H54 (cell line): ENCODE data around the gene ZNF783.

Experiments used
- DNase-seq: peaks from one replicate; pipeline ENCODE4 v3.0.0; 2011; ENCODE audit warnings: low spot score, mixed read lengths; ENCODE audit not compliant: insufficient read length
- FAIRE-seq: peaks from 3 replicates; lab custom pipeline; 2011; peaks lifted over from hg19 to GRCh38; lab: Jason Lieb, UNC
- POLR2A ChIP-seq: IDR thresholded peaks from 2 replicates; pipeline ENCODE4 v1.6.1; 2011; ENCODE audit warnings: low read depth, mild to moderate bottlenecking, low read length

ZNF783 gene

DNA sequence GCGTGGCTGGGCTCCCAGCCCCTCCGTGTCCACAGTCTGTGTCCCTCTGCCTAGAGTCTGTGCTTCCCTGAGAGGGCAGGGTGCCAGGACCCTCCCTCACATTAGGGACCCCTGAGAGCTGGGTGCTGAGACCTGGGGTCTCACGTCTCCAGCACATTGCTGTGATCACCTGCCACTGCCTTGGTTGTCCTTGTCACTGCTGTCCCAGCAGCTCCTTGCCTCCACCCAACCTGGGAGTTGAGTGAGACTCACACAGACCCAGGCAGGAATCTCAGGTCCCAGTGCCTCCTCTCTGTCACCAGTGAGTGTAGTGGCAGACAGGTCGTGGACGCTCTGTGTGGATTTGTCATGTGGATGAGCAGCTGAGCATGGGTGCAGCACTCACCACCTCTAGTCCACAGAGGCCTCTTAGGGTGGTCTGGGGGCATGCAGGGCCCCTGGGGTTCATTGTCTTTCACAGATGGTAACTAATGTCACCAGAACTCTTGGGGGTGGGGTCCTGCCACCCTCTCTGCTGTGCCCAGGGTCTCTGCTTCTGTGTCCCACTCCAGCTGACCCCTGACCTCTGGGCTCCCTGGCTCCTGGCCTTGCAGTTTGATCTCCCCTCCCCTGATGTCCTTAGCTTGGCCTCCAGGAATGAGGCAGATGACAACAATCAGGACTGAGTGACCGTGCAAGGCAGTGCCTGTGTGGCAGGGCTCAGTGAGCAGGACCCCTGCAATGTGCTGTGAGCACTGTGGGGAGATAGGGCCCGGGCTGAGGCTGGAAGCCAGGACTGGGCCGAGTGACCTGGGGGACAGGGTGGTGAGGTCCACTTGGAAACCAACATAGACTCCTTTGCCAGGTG is 18.9 kb downstream of the ZNF783 start:
- no peak for TF ChIP-seq POLR2A
- DNase-seq (no peak), FAIRE-seq (no peak)

DNA sequence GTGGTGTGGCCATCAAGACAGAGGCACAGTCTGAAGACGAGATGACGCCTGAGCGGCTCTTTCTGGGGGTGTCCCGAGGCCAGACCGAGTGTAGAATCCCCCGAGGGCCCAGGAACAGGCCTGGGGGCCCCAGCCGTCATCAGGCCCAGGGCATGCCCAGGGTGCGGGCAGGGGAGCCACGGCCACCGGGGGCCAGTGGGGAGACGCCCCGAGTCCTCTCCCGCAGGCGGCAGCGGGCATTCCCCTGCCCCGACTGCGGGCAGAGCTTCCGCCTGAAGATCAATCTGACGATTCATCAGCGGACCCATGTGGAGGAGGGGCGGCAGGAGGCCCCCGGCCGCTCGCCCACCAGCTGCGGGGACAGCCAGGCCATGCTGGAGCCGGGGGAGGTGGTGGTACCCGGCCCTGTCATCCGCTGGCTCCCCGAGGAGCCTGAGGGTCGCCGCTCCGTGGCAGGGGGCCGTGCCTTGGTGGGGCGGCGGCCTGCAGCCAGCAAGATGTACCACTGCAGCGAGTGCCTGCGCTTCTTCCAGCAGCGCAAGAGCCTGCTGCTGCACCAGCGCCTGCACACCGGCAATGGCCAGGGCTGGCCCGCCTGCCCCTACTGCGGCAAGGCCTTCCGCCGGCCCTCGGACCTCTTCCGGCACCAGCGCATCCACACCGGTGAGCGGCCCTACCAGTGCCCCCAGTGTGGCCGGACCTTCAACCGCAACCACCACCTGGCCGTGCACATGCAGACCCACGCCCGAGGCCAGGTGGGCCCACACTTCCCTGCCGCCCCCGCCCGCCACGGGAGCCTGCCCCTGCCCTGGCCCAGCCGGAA is 19.7 kb downstream of the ZNF783 start:
- TF ChIP-seq POLR2A = no peak
- DNase-seq (no peak), FAIRE-seq (no peak)

DNA sequence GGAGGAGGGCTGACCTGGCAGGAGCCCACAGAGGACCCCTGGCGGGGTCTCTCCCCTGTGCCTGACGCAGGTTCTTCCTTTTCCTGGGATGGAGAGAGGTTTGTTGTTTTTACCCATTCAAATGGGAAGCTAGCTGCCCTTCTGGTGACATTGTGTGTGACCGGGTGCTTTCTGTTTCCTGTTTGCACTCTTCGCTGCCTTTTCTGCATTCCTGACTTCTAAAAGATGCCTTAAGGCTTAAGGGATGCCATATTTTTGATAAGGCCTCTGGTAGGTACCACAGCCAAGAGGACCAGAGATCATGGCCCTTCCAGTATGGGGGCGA is 20.3 kb downstream of the ZNF783 start:
- FAIRE-seq (no peak), DNase-seq (no peak)
- no peak for TF ChIP-seq POLR2A

DNA sequence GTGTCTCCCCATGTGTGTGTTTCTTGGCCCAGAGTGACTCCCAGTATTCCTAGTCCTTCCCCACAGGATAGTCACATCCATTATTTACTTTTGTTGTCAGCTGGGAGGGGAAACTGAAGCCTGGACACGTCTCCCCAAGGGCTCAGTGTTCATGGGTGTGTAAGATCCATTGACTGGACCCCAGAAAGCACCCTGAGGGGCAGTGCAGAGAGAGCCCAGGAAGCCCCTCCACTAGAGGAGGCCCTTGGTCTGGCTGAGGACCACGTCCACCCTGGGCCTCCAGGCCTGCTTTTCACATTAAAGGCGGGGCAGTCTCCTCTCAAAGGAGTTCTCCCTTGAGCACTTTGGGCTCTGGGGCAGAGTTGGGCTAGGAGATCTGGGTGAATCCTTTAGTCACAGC is 21.3 kb downstream of the ZNF783 start:
- no peak for TF ChIP-seq POLR2A
- DNase-seq (no peak), FAIRE-seq (no peak)

DNA sequence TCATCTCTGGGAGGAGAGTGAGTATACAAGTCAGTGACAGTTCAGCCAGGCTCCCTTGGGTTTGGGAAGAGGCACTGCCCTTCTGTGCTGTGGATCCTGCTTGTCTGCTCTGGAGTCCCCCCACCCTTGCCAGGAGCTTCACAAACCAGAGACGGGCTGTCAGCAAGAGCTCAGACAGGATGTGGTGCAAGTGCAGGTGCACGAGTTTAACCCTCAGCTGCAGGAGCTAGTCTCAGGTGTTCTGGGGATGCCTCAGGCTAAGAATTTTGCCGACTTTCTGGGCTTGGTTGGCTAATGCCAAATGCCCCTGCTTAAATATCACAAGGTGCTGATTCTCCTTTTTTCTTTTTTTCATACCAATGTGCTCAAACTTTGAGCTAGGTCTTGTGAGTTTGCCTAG is 22.3 kb downstream of the ZNF783 start:
- FAIRE-seq (no peak), DNase-seq (no peak)
- no peak for TF ChIP-seq POLR2A

DNA sequence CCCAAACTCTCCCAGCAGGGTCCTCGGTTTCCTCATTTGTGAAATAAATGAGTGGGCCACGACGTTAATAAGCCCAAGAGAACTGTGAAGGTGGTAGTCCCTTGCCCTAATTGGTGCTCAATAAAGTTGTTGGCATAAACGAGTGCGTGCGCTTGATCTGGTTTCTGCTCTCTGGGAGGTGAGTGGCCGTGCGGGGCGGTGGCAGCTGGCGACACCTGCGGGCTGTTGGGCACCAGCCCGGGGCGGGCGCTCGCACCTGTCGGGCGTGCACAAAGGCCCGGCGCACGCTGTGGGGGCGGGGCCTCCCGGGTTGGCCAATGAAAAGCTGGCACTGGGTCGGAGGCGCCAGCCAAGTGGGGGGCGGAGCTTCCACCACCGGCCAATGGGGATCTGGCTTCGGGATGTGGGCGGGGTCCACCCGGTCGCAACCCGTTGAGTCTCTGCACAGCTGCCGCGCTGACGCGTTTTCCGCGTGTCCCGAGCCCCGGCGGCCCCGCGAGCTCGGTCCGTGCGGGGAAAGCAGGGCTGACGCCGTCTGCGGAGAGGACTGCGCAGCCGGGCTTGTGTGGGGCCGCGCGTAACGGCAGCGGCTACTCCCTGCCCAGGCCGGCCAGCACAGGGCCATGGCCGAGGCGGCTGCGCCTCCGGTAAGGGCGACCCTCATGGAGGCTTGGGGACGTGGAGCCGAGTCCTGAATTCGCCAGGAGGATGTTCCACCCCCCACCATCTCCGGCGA is 23.0 kb downstream of the ZNF783 start:
- no peak for FAIRE-seq
- TF ChIP-seq POLR2A = peak; percentile 60
- peak; percentile 93 for DNase-seq

DNA sequence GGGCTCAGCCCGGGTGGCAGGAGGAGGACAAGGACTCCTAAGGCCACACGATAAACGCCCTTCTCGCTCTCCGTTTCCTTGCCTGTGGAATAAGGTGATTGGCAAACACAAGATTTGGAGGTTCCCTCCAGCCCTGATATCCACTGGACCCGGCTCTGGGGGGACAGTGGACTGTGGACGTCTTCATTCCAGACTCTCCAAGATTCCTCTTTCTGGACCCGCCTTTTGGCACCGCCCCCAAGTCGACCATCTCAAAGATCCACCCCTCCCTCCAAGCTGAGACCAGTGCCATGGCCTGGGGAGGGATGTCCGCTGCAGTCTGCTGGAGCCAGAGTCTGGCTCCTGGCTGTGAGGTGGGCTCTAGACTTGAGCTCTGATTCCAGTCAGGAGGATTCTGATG is 23.6 kb downstream of the ZNF783 start:
- DNase-seq (peak; percentile 42), FAIRE-seq (no peak)
- no peak for TF ChIP-seq POLR2A

DNA sequence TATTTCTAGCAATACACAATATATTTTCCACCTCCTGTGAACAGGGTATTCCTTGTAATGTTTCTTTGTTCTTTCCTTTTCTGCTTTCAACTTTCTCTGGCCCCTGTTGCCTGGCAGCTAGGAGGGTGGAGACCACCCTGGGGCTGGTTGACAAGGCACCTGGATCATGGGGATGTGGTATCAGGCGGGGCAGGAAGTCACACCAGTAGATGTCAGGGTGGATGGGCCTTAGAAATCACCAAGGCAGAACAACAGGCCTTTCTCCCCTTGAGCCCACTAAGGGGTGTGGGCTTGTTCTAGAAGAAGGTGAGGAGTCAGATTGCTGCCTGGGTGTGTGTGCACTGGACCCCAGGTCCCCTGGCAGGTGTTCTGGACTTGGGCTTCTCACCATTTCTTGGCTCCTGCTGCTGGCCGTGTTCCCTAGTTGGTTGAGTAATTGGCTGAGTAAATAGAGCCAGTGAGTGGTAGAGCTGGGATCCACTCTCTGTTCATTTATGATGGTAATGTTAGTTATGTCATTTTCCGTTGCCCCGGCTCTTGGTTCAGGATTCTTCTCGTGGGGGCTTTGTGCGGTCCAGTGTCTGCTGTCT is 24.9 kb downstream of the ZNF783 start:
- no peak for TF ChIP-seq POLR2A
- FAIRE-seq = no peak
- no peak for DNase-seq

DNA sequence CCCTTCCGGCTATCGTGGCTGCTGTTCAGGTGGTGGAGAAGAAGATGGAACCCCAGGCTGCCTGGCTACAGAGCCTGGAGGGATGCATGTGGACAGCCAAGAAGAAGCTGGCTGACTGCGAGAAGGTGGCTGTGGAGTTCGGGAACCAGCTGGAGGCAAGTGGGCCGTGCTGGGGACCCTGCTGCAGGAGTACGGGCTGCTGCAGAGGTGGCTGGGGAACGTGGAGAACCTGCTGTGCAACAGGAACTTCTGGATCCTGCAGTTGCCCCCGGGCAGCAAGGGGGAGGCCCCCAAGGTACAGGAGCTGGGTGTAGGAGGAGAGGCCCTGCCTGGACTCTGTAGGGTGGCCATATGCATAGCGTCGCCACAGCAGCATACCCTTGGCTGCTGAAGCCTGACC is 25.6 kb downstream of the ZNF783 start:
- FAIRE-seq = no peak
- no peak for TF ChIP-seq POLR2A
- DNase-seq = no peak

DNA sequence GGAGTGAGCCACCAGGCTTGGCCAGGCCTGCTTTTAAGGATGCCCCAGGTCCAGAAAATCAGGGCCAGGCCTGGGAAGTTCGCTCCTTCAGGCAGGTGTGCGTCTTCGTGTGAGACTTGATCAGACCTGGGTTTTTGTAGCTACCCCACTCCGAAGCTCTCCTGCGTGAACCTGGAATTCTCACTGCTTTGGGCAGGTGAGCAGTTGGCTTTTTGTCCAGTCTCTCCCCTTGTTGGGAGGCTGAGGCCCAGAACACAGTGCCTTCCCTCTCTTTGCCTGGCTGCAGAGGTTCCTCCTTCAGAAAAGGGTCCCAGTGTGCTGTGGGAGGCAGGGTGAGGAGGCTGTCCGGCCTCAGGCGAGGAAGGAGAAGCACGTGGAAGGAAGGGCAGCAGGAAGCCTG is 27.3 kb downstream of the ZNF783 start:
- DNase-seq = no peak
- no peak for TF ChIP-seq POLR2A
- FAIRE-seq = no peak

DNA sequence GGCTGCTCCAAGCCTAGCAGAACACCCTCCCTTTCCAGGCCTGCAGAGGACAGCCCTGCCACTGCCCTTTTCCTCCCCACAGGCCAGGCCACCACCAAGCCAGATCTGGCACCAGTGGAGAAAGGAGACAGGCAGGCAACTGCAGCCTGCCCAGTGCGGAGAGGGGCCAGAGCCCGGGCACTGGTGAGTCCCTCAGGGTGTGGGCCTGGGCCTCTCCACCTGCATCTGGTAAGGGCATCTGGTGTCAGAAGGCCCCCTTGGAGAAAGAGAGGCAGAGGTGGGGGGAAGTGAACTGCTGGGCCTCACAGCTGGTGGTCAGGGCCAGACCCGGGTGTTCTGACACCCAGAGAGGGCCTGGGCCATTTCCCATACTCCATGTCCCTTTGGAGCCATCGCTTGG is 27.9 kb downstream of the ZNF783 start:
- FAIRE-seq (no peak), DNase-seq (no peak)
- TF ChIP-seq POLR2A = no peak

DNA sequence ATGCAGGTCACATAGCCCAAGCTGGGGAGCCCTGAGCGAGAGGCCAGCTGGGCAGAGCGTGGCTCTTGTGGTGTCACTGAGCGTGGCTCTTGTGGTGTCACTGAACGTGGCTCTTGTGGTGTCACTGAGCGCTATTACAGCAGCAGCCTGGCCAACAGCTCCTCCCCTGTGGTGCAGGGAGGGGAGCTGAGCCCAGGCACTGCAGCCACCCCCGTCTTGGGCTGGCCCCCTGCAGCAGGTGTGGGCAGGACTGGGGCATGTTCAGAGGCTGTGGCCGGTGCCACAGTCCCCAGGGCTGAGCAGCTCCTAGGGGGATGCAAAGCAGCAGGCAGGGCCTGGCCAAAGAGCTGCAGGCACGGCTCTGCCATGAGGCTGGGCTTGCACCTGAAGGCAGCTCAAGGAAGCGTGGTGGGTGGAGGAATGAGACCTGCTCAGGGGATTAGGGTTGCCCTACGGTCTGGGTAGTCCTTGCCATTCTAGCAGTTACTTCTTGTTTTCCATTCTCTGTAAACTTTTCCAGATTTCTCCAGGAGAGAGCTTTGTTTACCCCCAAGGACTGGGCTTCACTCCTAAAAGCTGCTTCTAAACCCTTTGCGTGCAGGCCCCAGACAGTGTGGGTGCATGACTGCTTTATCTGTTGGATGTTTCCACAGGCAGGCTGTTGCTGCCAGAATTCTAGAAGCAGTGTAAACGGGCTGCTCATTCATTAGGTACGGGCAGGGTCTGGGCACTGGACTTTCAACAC is 29.2 kb downstream of the ZNF783 start:
- TF ChIP-seq POLR2A = no peak
- DNase-seq (no peak), FAIRE-seq (no peak)
